RKO (cell line): ENCODE results near the gene SLC9A8.

Experiments used
- DNase-seq: peaks from one replicate; pipeline ENCODE4 v3.0.0-alpha.2; 2016; ENCODE audit warnings: low spot score

SLC9A8 gene

DNA sequence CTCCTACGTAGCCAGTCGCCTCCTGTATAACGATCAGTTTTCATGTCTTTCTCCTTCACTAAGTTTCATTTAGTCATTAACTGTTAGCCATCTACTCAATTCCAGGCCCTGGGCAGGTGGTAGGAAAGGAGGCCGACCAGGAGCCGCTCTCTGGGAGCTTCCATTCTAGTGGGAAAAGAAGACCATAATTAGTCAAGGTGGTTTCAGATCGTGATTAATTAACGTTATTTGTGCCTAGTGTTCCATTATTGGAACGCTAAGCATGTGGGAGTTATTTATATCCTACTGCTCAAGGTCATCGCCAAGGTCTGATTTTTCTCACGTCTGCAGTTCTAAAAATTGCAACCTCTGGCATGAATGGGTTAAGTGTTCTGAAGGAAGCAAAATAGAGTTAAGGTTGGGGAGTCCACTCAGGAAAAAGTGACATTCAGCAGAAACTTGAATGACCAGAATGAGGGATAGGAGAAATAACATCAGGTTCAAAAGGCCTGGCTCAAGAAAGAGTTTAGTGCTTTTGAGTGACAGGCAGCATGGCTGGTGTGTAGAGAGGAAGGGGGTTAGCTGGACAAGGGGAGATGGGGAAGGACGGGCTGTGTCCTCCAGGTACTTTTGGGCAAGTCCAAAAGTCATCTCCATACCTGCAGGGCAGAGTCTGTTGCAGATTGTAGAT lies 812 bp downstream of the SLC9A8 start:
- no peak for DNase-seq

- DNase-seq = no peak
These were observed 1.5 kb downstream of the SLC9A8 start for GRCh38 chr20:49814057-49814694.

GRCh38 chr20:49818816-49819215 lies 6.2 kb downstream of the SLC9A8 start:
- DNase-seq = no peak

- DNase-seq = no peak
These were observed 7.1 kb downstream of the SLC9A8 start for GRCh38 chr20:49819702-49820101.

- DNase-seq = no peak
These were observed 8.8 kb downstream of the SLC9A8 start for GRCh38 chr20:49821381-49821780.

- no peak for DNase-seq
These were observed 9.3 kb downstream of the SLC9A8 start for GRCh38 chr20:49821870-49822331.

DNA sequence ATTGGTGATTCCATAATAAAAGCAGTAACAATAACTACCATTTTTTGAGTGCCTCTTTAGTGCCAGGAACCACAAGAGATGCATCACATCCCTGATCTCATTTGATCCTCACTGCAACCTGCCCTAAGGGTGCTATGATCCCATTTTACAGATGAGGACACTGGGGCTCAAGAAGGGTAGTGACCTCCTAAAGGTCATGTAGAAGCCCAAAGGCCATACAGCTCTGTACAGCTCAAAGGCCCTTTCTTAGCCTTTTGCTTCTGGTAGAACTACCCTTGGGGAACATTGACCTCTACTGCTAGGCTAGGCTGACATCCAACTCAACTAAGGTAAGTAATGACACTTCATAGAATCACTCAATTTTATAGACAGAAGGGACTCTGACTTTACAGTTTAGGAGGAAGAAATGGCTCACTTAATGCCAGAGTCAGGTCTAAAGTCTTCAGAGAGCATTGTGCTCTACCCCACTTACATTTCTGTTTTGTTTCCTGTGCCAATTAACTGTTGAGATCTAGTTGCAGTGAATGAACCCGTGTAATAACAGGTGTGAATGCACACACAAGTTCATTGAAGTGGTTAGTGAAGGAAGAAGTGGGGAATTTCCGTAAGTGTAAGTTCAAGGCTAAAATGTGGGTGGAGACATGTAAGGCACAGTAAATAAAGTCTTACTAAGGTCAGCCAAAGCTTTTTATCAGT lies 10.7 kb downstream of the SLC9A8 start:
- DNase-seq = no peak

DNA sequence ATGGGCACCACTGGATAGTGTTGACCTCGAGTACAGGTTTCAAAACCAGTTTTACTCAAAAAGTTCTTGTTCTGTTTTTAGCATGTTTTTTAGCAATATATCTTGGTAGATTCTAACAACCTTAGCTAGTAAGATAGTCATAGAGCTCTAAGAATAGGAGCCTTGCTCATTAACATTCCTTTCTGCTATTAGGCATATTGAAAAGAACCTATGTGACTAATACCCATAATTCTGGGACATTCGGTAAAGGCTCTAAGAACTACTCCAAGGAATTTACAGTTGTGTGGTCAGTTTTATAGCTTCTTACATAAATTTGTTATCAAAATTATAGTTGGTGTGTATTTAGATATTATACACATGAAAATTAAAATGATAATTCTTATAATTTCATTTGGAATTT lies 11.6 kb downstream of the SLC9A8 start:
- DNase-seq = no peak

DNA sequence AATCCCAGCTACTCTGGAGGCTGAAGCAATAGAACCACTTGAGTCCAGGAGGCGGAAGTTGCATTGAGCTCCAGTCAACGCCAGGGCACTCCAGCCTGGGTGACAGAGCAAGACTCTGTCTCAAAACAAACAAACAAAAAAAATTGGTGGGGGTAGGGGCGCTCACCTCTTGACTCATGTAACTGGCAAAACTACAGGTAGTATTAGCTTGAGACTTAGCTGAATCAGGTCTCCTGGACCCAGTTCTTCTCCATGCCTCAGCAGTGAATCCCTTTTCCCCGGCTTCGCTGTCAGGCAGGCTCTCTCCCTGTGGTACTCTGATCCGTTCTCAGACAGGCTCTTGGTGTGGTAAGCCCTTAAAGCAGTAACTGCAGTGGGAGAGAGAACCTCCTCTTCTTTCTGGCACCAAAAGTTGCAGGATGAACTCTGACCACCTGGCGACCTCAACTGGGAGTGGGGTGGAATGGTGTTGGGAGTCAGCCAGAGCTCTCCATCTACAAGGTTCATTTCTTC lies 12.9 kb downstream of the SLC9A8 start:
- DNase-seq = no peak

GRCh38 chr20:49831022-49831769 lies 18.6 kb downstream of the SLC9A8 start:
- no peak for DNase-seq

DNA sequence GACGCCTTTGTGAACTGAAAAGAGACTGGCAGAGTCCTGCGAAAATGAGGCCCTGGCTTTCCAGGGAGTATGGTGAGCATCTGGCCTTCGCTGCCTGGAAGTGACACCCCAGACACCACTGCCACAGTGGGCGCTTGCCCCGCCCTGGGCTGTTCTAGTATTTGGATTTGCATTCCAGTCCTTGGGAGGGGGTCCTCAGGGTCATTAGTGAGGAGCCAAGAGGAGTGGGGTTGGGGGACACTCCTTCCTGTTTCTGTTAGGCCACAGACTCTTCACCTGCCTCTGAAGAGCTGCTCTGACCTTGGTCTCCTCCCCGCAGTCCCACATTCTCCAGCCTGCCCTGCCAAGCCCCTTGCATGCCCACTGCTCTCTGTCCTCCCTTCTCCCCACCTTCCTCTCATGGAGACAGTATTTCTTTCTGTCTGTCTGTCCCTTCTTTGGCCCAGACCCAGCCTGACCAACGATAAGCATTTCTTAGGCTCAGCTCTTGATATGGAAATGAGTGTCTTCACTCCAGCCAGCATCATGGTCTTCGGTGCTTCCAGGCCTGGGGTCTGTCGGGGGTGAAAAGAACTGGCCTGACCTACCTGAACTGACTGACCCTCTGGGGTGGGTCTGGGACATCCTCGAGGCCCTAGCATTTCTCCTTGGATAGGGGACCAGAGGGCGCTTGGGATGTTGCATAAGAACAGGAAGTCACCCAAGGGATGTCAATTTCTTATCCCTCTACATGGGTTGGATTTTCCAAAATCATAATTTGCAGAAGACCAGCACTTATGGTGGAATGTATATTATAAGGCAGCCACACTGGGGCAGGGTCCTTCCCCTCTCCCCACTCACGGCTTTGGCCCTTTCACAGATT lies 19.4 kb downstream of the SLC9A8 start:
- no peak for DNase-seq

DNA sequence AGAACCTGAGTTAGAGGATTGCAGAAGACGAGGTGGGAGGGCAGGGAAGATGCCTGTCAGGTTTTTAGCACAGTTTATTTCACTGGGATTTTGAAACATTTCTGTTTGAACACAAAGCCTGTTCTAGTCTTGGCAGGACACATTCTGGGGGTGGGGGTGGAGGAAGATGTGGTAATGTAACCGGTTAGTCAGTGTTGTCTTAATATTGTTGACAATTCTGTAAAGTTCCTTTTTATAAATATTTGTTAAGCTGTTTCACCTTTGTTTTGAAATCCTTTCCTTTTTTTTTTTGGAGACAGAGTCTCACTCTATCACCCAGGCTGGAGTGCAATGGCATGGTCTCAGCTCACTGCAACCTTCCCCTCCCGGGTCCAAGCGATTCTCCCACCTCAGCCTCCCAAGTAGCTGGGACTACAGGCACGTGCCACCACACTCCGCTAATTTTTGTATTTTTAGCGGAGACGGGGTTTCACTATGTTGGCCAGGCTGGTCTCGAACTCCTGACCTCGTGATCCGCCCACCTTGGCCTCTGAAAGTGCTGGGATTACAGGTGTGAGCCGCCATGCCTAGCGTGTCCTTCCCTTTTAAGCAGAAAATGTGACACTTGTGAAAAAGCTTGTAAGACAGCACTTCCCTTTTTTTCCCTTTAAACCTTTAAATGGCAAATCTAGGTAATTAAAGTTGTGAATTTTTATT lies 20.2 kb downstream of the SLC9A8 start:
- no peak for DNase-seq

DNA sequence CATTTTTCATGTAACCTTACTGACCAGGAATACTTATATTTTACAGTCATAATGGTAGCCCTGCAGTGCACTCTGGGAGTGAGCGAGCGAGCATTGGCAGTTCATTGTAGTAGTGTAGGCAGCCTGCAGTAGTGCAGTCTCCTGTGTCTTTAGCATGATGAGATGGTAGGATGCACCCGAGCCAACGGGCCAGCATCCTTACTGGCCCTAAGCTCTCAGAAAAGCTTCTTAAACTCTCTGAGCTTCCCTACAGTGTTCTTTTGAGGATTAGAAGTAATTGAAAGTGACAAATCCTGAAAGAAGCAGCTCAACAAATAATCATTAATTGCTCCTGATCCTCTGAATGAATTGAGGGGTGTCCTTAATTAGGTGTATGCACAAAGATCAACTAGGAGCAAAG lies 20.9 kb downstream of the SLC9A8 start:
- no peak for DNase-seq

- no peak for DNase-seq
These were observed 22.4 kb downstream of the SLC9A8 start for GRCh38 chr20:49835031-49835430.

- no peak for DNase-seq
These were observed 25.9 kb downstream of the SLC9A8 start for GRCh38 chr20:49838546-49838945.

DNA sequence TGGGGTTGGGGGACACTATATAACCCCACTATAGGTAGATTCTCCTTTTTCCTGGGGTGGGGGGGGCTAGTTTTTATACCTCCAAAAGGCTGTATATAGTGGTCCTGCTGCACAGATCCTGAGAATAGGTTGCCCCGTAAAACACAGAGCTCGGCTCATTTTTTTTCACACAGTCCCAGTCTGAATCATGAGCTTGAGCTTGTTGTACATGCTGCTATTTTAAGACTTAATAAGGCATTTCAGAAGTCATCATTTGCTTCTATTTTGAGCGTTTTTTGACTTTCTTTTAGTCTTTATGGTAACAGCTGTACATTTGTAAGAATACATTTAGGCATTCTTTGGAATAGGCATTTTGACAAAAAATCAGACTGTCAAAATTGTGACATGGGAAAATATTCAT lies 30.5 kb downstream of the SLC9A8 start:
- DNase-seq = no peak

DNA sequence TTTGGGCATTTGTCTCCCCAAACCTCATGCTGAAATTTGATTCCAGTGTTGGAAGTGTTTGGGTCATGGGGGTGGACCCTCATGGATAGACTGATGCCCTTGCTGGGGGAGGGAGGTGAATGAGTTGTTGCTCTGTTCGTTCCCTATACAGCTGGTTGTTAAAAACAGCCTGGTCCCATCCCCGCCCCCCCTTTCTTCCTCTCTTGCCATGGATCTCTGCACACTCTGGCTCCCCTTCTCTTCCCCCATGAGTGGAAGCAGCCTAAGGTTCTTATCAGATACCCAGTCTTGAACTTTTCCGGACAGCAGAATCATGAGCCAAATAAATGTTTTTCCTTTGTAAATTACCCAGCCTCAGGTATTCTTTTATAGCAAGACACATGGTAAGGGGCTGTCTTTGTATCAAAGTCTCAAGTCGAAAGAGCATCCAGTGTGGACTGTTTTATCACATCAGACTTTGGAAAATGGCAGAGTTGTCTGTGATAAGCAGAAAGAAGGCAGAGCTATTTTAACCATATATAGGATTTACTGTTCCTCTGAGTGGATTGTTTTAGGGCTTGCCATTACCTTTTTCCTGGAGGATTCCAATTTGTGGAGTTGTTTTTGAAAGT lies 31.2 kb downstream of the SLC9A8 start:
- DNase-seq = no peak

DNA sequence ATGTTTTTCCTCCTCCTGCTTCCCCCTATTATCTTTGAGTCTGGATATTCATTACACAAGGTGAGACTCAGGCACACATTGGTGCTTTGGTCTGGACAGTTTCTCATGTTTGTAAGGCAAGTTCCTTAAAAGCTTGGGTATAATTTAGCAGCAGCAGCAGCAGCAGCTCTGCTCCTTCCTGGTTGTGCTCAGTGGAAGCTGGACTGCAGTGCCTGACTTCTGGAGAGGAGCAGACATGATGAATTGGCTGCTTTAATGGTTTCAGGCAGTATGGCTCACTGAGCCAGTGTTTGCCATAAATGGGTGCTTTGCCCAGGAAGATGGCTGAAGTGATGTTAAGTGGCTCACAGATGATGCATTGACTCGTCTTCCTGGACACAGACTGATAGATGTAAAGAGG lies 32.4 kb downstream of the SLC9A8 start:
- DNase-seq = no peak

- peak; percentile 41 for DNase-seq
These were observed 33.7 kb downstream of the SLC9A8 start for GRCh38 chr20:49846206-49846807.
